HuH-7.5 (cell line): Measurements from ENCODE around the gene MYOT.

ENCODE experiments used
- DNase-seq: peaks from one replicate; pipeline ENCODE4 v3.0.0; 2011; ENCODE audit warnings: low spot score

Gene MYOT

GRCh38 chr5:137902408-137903133 lies 34.9 kb downstream of the MYOT start:
- DNase-seq = no peak

- DNase-seq = no peak
Measured at GRCh38 chr5:137914758-137915157, 47.1 kb downstream of the MYOT start.

DNA sequence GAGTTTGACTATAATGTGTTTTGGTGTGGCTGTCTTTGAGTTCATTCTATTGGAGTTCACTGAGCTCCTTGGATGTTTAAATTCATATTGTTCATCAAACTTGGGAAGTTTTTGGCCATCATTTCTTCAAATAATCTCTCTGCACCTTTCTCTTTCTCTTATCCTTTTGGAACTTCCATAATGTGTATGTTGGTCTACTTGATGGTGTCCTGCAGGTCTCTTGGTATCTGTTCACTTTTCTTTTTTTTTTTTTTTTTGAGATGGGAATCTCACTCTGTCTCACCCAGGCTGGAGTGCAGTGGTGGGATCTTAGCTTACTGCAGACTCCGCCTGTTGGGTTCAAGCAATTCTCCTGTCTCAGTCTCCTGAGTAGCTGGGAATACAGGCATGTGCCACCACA lies 49.3 kb downstream of the MYOT start:
- DNase-seq = no peak

- no peak for DNase-seq
Measured at GRCh38 chr5:137921931-137922330, 54.3 kb downstream of the MYOT start.

GRCh38 chr5:137923856-137924255 lies 56.2 kb downstream of the MYOT start:
- no peak for DNase-seq

GRCh38 chr5:137932800-137933199 lies 65.1 kb downstream of the MYOT start:
- no peak for DNase-seq

DNA sequence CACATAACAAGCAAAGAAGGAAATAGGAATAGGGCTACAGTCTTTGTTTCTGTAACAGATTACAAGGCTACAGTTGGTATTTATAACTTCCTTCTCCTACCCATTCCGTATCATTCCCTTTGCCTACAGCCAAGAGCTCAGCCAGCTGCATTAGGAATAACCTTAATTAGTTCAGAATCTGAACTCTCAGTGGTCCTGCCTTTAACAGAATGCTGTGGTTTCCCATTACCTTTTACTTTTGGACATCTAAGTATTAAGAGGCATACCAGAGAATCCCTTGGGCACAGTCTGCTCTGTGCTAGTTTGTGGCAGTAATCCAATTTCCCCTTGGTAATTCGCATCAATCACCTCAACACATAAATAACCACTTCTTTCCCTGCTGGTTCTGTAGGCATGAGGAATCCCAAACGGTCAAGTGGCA lies 65.8 kb downstream of the MYOT start:
- no peak for DNase-seq

DNA sequence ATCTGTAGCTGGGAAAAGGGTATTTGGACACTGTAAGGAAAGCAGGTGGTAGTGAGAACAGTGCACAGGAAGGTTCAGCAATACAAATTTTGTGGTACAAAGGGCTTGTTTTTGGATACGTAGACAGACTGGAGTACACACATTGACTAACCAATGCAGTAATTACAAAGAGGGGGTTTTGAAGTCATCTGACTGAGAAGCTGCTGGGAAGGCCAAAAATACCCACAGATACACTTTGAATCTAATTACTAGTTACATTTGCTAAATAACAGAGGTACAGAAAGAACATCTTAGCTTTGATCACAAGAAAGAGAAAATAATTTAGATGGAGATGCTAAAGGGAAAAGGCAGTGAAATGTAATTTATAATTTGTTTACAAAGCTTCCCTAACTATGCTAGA lies 67.5 kb downstream of the MYOT start:
- no peak for DNase-seq

GRCh38 chr5:137935694-137936093 lies 68.0 kb downstream of the MYOT start:
- no peak for DNase-seq
